DMS79 (cell line): ENCODE data around the gene SETD1B.
"Not testable (repeated sequence)": the region's sequence is repeated elsewhere in the genome, so short reads cannot be mapped to it uniquely, and the experiment has no call there.

ENCODE experiments used
- DNase-seq: peaks from one replicate; lab custom pipeline; 2025; lab: John Stamatoyannopoulos, UW

The SETD1B gene

DNA sequence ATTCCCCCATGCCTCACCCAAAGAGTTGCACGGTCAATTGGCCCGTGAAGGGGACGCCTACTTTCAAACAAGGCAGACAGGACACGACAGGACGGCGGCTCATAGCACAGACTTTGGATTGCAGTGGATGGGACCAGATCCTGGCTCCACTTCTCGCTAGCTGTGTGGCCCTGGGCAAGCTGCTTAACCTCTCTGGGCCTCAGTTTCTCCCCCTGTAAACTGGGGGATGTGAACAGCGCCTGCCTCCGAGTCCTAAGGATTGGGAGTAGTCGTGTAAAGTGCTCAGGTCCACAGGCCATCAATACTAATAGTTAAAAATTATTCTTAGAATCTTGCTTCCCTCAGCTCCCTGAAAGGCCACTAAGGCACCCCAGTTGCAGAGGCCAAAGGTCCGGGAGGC is 23.4 kb upstream of the SETD1B start:
- no peak for DNase-seq

DNA sequence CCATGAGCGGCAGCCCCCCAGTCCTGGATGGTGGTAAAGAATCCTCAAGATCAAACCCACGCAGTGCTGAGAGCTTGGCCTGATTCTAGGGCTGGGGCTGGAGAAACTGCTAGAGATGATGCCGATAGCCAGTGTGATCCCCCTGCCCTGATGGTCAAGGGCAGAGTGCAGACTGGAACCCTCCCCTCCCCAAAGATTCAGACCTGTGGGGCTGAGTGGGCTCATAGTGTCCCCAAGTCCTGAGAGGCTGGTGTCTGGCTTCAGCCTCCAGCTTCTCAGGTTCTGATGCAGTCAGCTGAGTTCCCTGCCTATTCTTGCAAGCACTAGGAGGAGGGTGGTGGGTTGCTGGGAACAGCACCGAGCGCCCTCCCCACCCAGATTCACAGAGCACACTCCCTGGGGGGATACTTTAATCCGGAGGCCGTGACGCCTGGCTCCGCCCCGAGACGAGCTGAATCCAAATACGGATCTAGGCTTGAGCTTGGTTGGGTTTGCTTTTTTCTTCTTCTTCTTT is 22.3 kb upstream of the SETD1B start:
- DNase-seq, result no peak

GRCh38 chr12:121781998-121782979 is 21.5 kb upstream of the SETD1B start:
- DNase-seq, result no peak

GRCh38 chr12:121783766-121784165 is 20.0 kb upstream of the SETD1B start:
- no peak for DNase-seq

DNA sequence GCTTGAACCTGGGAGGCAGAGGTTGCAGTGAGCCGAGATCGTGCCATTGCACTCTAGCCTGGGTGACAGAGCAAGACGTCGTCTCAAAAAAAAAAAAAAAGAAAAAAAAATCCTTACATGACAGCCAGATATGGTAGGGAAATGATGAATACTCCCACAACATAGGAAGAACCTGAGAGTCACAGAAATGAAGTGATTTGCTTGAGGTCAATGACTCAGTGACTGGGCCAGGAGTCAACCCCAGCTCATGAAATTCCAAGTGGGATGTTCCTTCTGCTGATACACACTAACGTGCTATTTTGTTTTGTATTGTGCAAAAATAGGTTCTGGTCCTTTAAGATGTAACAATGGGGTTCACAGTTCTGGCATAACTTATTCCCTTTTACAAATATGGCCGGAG is 19.3 kb upstream of the SETD1B start:
- DNase-seq, result no peak

GRCh38 chr12:121786440-121786825 is 17.4 kb upstream of the SETD1B start:
- no peak for DNase-seq

- DNase-seq, result no peak
These were observed 16.5 kb upstream of the SETD1B start for GRCh38 chr12:121787063-121788025.

DNA sequence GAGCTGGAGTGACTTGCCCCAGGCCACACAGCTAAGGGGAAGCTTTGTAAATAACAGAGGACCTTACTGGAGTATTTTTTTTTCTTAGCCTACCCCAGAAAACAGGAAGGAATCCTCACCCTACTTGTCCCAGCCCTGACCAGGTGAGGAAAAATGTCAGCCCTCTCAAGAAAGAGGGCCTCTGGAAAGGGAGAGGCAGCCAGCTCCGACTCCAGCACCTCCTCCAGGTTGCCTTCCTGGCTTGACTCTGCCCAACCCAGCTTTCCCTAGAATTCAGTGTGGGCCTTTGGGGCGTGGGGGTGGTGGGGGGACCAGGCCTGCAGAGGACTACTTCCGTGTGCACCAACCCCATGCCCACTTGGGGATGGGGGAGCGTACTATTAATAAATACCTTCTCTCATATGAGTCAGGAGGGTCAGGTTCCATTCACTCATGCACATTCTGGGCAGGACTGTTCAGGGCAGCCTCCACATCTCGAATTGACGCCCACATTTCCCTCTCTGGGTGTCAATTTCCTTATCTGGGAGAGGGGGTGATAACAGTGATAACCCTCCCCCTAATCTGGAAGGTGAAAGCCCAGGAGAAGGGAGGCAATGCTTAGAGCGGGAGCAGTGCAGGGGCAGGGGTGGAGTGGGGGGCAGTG is 15.5 kb upstream of the SETD1B start:
- DNase-seq, result no peak

DNA sequence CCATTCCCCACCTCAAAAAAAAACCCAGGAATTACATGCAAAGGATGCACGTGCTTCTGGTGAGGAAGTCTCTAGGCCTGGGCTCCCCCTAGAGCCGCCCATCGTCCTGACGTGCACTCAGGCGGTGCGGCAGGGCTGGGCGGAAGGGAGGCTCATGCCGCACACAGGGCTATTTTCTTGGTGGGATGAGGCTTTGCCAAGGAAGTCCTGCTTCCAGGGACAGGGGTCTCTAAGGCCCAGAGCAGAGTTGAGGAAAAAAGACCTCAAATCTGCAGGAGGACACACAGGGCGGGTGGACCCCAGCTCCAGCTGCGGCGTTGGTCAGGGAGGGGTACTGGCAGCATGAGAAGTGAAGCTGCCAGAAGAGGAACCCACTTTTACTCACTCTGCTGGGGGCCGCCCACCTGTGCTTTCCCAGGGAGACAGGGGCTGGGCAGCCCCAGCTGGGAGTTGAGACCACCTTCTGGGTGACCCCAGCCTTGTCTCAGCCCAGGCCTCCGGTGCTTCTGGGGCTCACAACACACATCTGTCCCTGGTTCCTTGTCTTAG is 14.5 kb upstream of the SETD1B start:
- DNase-seq, result no peak

- no peak for DNase-seq
These were observed 13.7 kb upstream of the SETD1B start for GRCh38 chr12:121789800-121790728.

DNA sequence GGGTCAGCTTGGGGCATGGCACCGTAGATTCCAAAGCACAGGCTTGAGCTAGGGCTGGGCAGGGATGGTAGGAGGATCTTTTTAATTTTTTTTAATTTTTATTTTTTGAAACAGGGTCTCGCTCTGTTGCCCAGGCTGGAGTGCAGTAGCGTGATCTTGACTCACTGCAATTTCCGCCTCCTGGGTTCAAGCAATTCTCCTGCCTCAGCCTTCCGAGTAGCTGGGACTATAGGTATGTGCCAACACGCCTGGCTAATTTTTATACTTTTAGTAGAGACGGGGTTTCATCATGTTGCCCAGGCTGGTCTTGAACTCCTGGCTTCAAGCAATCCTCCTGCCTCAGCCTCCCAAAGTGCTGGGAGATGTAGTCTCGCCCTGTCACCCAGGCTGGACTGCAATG is 13.0 kb upstream of the SETD1B start:
- DNase-seq, result not testable (repeated sequence)

- no peak for DNase-seq
These were observed 11.9 kb upstream of the SETD1B start for GRCh38 chr12:121791671-121792551.

GRCh38 chr12:121792607-121793439 is 11.0 kb upstream of the SETD1B start:
- DNase-seq, result no peak

DNA sequence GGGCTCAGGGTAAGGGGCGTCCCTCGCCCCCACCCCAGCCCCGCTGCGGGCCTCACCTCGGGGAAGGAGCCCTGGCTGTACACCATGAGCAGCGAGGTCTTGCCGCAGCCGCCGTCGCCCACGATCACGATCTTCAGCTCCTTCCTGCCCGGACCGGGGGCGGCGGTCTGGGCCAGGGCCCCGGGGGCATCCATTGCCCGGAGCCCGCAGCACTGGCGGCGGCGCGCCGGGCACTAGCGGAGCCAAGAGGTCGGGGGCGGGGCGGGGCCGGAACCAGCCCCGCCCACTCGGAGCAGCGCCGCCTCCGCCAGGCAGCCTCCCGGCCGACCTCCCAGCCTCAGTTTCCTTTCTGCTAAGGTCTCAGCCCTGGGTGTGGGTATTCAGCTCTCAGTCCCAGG is 10.4 kb upstream of the SETD1B start, which contains the start of gene RHOF:
Gene RHOF (minus strand): TSS at position 249 of the 398 bp plus-strand sequence. CDS start 55 bp downstream, at position 194.
- no peak for DNase-seq

DNA sequence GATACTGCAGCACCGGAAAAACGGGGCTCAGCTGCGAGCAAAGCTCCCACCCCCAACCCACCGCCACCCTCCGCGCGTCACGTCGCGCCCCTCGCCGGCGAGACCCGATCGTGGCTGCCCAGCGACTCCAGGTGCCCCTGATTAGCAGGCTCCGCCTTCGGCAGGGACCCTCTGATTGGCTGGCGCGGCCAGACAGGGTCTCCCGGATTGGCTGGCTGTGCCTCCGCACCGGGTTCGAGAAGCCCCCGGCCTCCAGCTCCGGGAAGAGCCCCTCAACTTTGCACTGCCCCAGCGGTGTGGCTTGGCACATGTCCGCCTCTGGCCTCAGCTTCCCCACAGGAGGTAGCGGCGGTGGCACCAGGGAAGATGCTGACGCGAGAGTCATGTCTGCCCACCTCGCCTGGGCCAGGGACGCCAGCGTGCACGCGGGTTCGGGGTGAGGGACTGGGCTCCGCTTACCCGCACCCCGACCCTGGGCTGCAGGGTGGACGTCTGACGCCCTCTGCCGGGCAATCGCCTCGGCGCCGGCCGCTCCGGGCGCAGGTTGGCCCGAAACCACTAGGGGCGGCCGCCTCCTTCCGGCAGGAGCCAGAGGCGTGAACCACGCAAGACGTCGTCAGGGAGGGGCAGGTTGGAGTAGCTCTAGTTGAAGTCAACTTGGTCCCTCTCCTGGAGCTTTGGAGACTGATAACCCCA is 9.8 kb upstream of the SETD1B start:
- no peak for DNase-seq

DNA sequence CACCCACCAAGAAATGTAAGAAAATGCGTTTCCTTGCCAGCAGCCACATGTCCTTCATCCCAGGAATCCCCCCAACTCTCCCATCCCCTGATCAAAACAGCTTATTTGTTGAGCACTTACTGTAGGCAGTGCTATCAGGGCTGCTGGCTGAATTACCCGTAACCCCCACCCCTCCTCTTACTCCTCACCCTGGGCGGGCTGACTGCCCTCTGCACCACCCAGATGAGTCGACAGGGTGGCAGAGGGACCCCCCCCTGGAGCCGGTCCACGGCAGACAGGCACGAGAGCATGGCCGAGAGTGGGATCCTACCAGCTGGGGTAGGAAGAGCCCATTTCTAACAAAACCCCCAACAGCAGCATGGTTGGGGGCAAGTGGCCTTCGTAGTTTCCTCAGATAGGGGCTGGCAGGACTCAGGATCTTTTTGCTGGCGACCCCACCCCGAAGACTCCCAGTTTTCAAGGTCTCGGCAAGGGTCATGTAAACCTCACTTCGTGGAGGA is 9.2 kb upstream of the SETD1B start:
- DNase-seq, result no peak
